PC-9 (cell line): ENCODE results near the gene ZNF777.

ENCODE experiments used
- CTCF ChIP-seq: fragments of 200-600 bp; sonication (generic); conservative IDR thresholded peaks from 2 replicates; pipeline ENCODE4 v1.6.1; 2017; ENCODE audit warnings: mixed run types, antibody characterized with exemption, mild to moderate bottlenecking, moderate library complexity
- EZH2 ChIP-seq: fragments of 200-600 bp; sonication (generic); IDR thresholded peaks from 2 replicates; pipeline ENCODE4 v1.8.0; 2017; ENCODE audit warnings: antibody characterized with exemption, low read depth

DNA sequence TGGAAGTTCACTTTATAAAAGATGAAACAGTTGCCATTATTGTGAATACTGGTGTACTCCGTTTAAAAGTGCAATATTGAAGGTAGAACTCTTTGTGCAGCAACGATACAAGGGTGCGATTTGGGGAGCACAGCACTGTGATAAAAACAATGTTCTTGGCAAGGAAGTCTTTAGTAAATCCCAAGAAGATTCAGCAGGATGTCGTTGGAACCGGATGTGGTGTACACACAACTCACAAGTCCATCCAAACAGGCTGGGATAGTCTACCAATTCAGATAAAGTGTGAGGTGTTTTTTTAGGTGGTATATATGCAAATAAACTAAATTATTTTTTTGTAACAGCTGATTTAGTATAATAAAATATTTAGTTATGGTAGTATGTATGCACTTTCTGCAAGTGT lies 46.7 kb downstream of the ZNF777 start:
- TF ChIP-seq CTCF = no peak
- TF ChIP-seq EZH2 = no peak
